Suprapubic skin (tissue), 4 donors: ENCODE data around the gene UBE2B. TPM values are rescaled to one million over a fixed set of nuclear protein-coding genes. Genes with fewer than 3 reads are reported as not detected.

ENCODE experiments used
- DNase-seq, 2 donors: peaks; one replicate each; pipeline ENCODE4 v3.0.0-alpha.2; 2019; ENCODE audit warnings: low spot score in 2 of 2
- H3K27ac ChIP-seq: fragments of 200-600 bp; sonication (generic); one replicate; pipeline ENCODE4 v1.5.1; 2019
- H3K27me3 ChIP-seq: fragments of 200-600 bp; sonication (generic); one replicate; pipeline ENCODE4 v1.5.1; 2019
- H3K36me3 ChIP-seq: fragments of 200-600 bp; sonication (generic); one replicate; pipeline ENCODE4 v1.5.1; 2019
- H3K4me1 ChIP-seq: fragments of 200-600 bp; sonication (generic); one replicate; pipeline ENCODE4 v1.5.1; 2019
- H3K4me3 ChIP-seq: fragments of 200-600 bp; sonication (generic); one replicate; pipeline ENCODE4 v1.5.1; 2019; ENCODE audit warnings: mild to moderate bottlenecking
- H3K9me3 ChIP-seq: fragments of 200-600 bp; sonication (generic); one replicate; pipeline ENCODE4 v1.5.1; 2019
- EP300 ChIP-seq: sonication (generic); formaldehyde crosslinking; IDR thresholded peaks from one replicate; pipeline ENCODE4 v1.6.1; 2017; ENCODE audit warnings: antibody characterized with exemption
- POLR2A ChIP-seq, 2 donors: fragments of 450-650 bp; IDR thresholded peaks; one replicate each; pipeline ENCODE4 v1.6.1; 2017; ENCODE audit warnings: antibody characterized with exemption in 2 of 2, mild to moderate bottlenecking in 2 of 2, moderate library complexity in 2 of 2
- POLR2AphosphoS5 ChIP-seq, 3 donors: sonication (generic); formaldehyde crosslinking; IDR thresholded peaks; one replicate each; pipeline ENCODE4 v1.6.1; 2017; ENCODE audit warnings: antibody characterized with exemption in 3 of 3
- WGBS: methylation state at CpG from one replicate; pipeline ENCODE4 v1.1.5; 2018; 5-methylcytosine and 5-hydroxymethylcytosine counted together
- total RNA-seq, 4 donors: library from RNA; depleted of rRNA; stranded (reverse); fragments of >200 nt; gene quantifications; one replicate each; pipeline ENCODE4 v1.1.0, GENCODE V29; 2016
- TF ChIP-seq, protein P1 (sequence below), 2 donors: fragments of 200-600 bp in 1 of 2; fragments of 450-650 bp in 1 of 2; sonication (generic) in 1 of 2; IDR thresholded peaks; one replicate each; pipeline ENCODE4 v1.5.1; 2016 to 2019; ENCODE audit warnings: antibody characterized with exemption in 2 of 2, mild to moderate bottlenecking in 1 of 2, moderate library complexity in 1 of 2

UBE2B gene
- total RNA-seq, 4 donors from 2014 or later: 33.3 to 110 (median 51.6) TPM

DNA sequence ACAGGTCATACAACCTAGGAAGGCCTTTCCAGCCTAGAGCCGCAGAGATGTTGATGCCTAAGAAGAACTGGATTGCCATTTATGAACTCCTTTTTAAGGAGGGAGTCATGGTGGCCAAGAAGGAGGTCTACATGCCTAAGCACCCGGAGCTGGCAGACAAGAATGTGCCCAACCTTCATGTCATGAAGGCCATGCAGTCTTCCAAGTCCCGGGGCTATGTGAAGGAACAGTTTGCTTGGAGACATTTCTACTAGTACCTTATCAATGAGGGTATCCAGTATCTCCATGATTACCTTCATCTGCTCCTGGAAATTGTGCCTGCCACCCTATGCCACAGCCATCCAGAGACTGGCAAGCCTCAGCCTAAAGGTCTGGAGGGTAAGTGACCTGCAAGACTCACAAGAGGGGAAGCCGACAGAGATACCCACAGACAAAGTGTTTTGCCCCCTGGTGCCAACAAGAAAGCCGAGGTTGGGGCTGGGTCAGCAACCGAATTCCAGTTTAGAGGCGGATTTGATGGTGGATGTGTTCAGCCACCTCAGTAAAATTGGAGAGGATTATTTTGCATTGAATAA is 51.5 kb downstream of the UBE2B start:
- 92% methylated on average over 7 of the region's 7 CpGs for WGBS
- no peak for TF ChIP-seq EP300
- no peak for TF ChIP-seq POLR2A (IDR thresholded peaks at IDR 0.05)
- no peak for TF ChIP-seq POLR2AphosphoS5 (IDR thresholded peaks at IDR 0.05)
- TF ChIP-seq, protein P1, sequence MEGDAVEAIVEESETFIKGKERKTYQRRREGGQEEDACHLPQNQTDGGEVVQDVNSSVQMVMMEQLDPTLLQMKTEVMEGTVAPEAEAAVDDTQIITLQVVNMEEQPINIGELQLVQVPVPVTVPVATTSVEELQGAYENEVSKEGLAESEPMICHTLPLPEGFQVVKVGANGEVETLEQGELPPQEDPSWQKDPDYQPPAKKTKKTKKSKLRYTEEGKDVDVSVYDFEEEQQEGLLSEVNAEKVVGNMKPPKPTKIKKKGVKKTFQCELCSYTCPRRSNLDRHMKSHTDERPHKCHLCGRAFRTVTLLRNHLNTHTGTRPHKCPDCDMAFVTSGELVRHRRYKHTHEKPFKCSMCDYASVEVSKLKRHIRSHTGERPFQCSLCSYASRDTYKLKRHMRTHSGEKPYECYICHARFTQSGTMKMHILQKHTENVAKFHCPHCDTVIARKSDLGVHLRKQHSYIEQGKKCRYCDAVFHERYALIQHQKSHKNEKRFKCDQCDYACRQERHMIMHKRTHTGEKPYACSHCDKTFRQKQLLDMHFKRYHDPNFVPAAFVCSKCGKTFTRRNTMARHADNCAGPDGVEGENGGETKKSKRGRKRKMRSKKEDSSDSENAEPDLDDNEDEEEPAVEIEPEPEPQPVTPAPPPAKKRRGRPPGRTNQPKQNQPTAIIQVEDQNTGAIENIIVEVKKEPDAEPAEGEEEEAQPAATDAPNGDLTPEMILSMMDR (IDR thresholded peaks at IDR 0.05): no peak
- Histone ChIP-seq H3K27ac (no peak overlapping the region), H3K4me3 (no peak overlapping the region), H3K4me1 (no peaks in the 10 kb centered on the region), H3K36me3 (no peaks in the 10 kb centered on the region), H3K9me3 (no peaks in the 10 kb centered on the region), H3K27me3 (no peaks in the 10 kb centered on the region)
- DNase-seq: no peak

DNA sequence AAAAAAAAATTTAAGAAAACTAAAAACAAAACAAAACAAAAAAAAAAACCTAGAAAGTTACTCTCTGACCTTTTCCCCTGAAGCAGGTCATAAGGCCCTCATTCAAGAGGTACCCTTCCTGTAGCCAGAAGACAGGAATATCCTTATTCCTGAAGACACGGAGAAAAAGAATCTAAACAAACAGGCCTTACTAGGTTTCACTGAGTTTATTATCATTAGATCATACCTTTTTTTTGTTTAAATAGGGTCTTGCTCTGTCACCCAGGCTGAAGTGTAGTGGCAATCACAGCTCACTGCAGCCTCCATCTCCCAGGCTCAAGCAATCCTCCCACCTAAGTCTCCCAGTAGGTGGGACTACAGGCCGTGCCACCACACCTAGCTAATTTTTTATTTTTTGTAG is 52.0 kb downstream of the UBE2B start:
- H3K27ac ChIP-seq: no peak overlapping the region
- H3K4me3 ChIP-seq: no peak overlapping the region
- DNase-seq: no peak
- H3K27me3 ChIP-seq: no peaks in the 10 kb centered on the region
- WGBS: 74% methylated on average over 2 of the region's 2 CpGs
- TF ChIP-seq POLR2A (IDR thresholded peaks at IDR 0.05): no peak
- H3K4me1 ChIP-seq: no peaks in the 10 kb centered on the region
- no peaks in the 10 kb centered on the region for H3K36me3 ChIP-seq
- no peaks in the 10 kb centered on the region for H3K9me3 ChIP-seq

DNA sequence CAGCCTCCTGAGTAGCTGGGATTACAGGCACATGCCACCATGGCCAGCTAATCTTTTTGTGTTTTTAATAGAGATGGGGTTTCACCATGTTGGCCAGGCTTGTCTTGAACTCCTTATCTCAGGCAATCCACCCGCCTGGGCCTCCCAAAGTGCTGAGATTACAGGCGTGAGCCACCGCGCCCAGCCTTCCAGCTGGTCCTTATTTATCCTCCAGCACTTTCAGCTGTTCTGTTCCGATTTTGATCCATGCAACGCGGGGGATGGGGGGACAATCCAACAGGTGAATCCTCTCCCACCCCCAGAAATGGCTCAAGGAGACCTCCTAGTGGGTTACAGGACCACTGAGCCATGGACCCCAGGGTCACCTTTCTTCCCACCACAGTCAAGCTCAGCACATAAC is 55.0 kb downstream of the UBE2B start:
- no peak overlapping the region for H3K27ac ChIP-seq
- H3K36me3 ChIP-seq: no peaks in the 10 kb centered on the region
- TF ChIP-seq POLR2A (IDR thresholded peaks at IDR 0.05) (no peak), POLR2AphosphoS5 (IDR thresholded peaks at IDR 0.05) (no peak), EP300 (no peak)
- TF ChIP-seq, protein P1 (IDR thresholded peaks at IDR 0.05): no peak
- no peaks in the 10 kb centered on the region for H3K27me3 ChIP-seq
- H3K4me1 ChIP-seq: no peaks in the 10 kb centered on the region
- WGBS: 90% methylated on average over 7 of the region's 7 CpGs
- no peak for DNase-seq
- H3K9me3 ChIP-seq: no peaks in the 10 kb centered on the region
- no peak overlapping the region for H3K4me3 ChIP-seq

DNA sequence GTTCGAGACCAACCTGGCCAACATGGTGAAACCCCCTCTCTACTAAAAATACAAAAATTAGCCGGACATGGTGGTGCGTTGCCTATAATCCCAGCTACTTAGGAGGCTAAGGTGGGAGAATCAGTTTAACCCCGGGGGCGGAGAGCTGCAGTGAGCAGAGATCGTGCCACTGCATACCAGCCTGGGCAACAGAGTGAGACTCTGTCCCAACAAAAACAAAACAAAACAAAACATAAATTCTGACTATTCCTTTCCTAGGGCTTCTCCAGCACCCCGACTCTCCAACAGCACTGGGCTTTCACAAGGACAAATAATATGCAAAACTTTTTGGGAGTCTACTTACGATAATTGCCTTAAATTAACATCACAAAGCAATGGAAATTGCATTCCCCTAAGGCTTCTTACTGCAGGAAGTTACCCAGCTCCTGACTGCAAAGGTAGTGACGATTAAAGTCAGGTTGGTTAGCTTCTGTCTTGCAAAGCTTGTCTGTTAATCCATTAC is 56.2 kb downstream of the UBE2B start:
- H3K27ac ChIP-seq: no peak overlapping the region
- WGBS: 54% methylated on average over 9 of the region's 9 CpGs
- no peaks in the 10 kb centered on the region for H3K36me3 ChIP-seq
- no peak for TF ChIP-seq POLR2AphosphoS5 (IDR thresholded peaks at IDR 0.05)
- no peak for TF ChIP-seq EP300
- TF ChIP-seq, protein P1 (IDR thresholded peaks at IDR 0.05): no peak
- TF ChIP-seq POLR2A (IDR thresholded peaks at IDR 0.05): no peak
- DNase-seq: no peak
- H3K4me1 ChIP-seq: no peaks in the 10 kb centered on the region
- H3K27me3 ChIP-seq: no peaks in the 10 kb centered on the region
- no peaks in the 10 kb centered on the region for H3K9me3 ChIP-seq
- H3K4me3 ChIP-seq: no peak overlapping the region

DNA sequence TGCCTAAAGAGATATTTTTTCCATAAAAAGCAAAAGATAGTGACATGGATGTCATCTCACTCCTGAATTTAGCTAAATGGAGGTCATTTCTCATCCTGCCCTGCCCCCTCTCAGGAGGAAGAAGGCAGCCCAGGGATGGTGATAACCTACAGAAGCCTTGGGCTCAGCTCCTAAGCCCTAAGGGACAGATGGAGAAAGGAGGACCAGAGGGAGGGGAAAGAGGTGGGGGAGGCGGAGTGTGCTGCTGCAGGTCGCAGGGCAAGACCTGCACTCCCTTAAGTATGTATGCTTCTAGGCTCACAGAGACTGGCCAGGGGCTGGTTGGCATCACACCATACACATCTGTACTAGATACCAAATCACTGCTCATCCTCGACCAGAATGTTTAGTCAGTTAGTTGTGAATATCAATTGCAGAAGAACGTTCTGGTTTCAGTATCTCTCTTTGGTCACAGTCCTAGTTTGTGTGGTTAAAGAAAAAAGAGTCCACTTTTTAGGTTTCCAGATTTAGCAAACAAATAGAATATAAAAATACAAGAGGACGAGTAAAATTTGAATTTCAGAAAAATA is 58.7 kb downstream of the UBE2B start:
- Histone ChIP-seq H3K4me1 (no peaks in the 10 kb centered on the region), H3K27ac (no peak overlapping the region), H3K36me3 (no peaks in the 10 kb centered on the region), H3K4me3 (no peak overlapping the region), H3K9me3 (no peaks in the 10 kb centered on the region), H3K27me3 (no peaks in the 10 kb centered on the region)
- TF ChIP-seq, protein P1 (IDR thresholded peaks at IDR 0.05): no peak
- TF ChIP-seq EP300 (no peak), POLR2A (IDR thresholded peaks at IDR 0.05) (no peak), POLR2AphosphoS5 (IDR thresholded peaks at IDR 0.05) (no peak)
- DNase-seq: no peak
- 59% methylated on average over 5 of the region's 5 CpGs for WGBS
